ENCODE data around the gene TRIM41. TPM values are rescaled to one million over a fixed set of nuclear protein-coding genes. Genes with fewer than 3 reads are reported as not detected.

The TRIM41 gene
- total and polyA plus RNA-seq, 2 of the 13 experiments (the other 11 are each of a cell fraction or from before 2014, with no cell fraction given): 10.2 to 16.7 TPM

- intact Hi-C loops (cut with micrococcal nuclease; ENCODE audit: unreplicated experiment): no loop called here
Measured at GRCh38 chr5:181233801-181234454, 10.8 kb downstream of the TRIM41 start.

DNA sequence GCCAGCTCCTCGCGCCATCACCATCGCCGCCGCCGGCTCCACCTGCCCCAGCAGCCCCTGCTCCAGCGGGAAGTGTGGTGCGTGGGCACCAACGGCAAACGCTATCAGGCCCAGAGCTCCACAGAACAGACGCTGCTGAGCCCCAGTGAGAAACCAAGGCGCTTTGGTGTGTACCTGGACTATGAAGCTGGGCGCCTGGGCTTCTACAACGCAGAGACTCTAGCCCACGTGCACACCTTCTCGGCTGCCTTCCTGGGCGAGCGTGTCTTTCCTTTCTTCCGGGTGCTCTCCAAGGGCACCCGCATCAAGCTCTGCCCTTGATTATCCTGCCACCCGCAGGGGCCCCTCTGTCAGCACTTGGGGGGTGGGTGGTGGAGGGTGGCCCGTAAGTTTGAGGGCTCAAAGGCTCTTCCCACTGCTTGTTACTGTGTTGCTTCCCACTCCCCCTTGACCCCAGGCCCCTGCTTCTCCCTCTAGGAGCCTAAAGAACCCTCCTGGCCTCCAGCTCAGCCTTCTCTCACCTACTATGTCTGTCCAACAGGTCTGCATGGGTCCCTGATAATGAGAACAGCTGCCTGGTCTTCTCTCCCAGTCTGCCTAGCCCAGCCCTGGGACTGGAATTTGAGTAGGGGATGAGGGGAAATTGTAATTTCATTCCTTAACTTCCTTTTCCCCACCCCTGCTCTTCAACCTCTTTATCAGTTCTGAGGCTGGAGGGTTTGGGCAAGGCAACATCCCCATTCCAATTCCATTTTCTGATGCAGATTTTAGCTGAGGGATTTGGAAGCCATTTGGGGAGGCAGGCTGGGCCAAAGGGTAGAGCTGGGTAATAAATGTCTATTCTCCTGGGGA is 11.6 kb downstream of the TRIM41 start:
- in situ Hi-C loops (cut with HindIII; ENCODE audit: extremely low pct_ligation_motif_present, low pct_unique_long_range_greater_than_20kb) (no loop called here), intact Hi-C loops (cut with micrococcal nuclease; ENCODE audit: unreplicated experiment) (no loop called here)
- H3K36me3 ChIP-seq (replicated peaks in 1 of 2; ENCODE audit: control insufficient read depth in 1 of 2, insufficient read depth in 2 of 2, low read length in 2 of 2): peaks cover 35 to 77% of the 10 kb centered on the region in 2 experiments
- no peak overlapping the region for H3K4me2 ChIP-seq (ENCODE audit: low read depth, low read length)
- DNase-seq (ENCODE audit: low spot score) (no peak), ATAC-seq (peak; percentile 32), FAIRE-seq (no peak)
- no peak overlapping the region for H3K27ac ChIP-seq (ENCODE audit: extremely low read length, insufficient read depth, low read length)
- peaks cover 41% of the 10 kb centered on the region for H4K20me1 ChIP-seq (ENCODE audit: insufficient read depth, low read length)
- WGBS (ENCODE audit: low lambda C conversion rate): 83% methylated on average over 5 of the region's 22 CpGs
- H3K4me3 ChIP-seq (replicated peaks in 1 of 3; ENCODE audit: insufficient read depth in 1 of 3, low read depth in 2 of 3, low read length in 3 of 3): no peak overlapping the region
- no peaks in the 10 kb centered on the region for H3K27me3 ChIP-seq (ENCODE audit: control insufficient read depth in 1 of 2, insufficient read depth in 2 of 2, low read length in 2 of 2)
- POLR2A ChIA-PET: interaction anchor here (1.4 to 4.3 kb wide), 4 partner anchors 10 to 50 kb away, joined by 4 to 41 read pairs (median 15); partner anchors contain the start of genes RACK1 and TRIM41
- H3K9ac ChIP-seq (ENCODE audit: insufficient read depth, low read depth, low read length): no peak overlapping the region
- CTCF ChIA-PET (ENCODE audit: low intra/inter-chr PET ratio, low total read pairs): no interaction called here
- peaks cover 21% of the 10 kb centered on the region; the same call in 1 of the 2 replicates for H3K4me1 ChIP-seq (ENCODE audit: insufficient read depth, low read length)
- no peak overlapping the region for H2AFZ ChIP-seq (ENCODE audit: low read length)
- H3K79me2 ChIP-seq (ENCODE audit: insufficient read depth, low read length): no peaks in the 10 kb centered on the region
- TSS peak; percentile 10 for BruUV-seq (replicated peaks)
- no peaks in the 10 kb centered on the region for H3K9me3 ChIP-seq (ENCODE audit: low read length)
- no peak for TF ChIP-seq SOX13 (IDR thresholded peaks at IDR 0.05)
- 0 out of 4 replicates have a peak, but pooled peaks of 1 of the 2 experiments have one; percentile 9 for TF ChIP-seq SOX13 (CRISPR knock-in tag; conservative IDR thresholded peaks at IDR 0.05 in 1 of 2, IDR thresholded peaks at IDR 0.05 in 1 of 2)
- peak; percentile 57 for TF ChIP-seq POLR2AphosphoS5 (IDR thresholded peaks at IDR 0.05; ENCODE audit: low read depth, low read length)
- TF ChIP-seq ZZZ3 (CRISPR knock-in tag; IDR thresholded peaks at IDR 0.05; ENCODE audit: borderline replicate concordance): no peak
- TF ChIP-seq HOXA7 (CRISPR knock-in tag; IDR thresholded peaks at IDR 0.05): 0 out of 2 replicates have a peak, but pooled peaks have one; percentile 48
- TF ChIP-seq RBFOX2 (IDR thresholded peaks at IDR 0.05; ENCODE audit: low read depth, low read length): peak; percentile 82
- TF ChIP-seq MAZ (IDR thresholded peaks at IDR 0.05; ENCODE audit: borderline replicate concordance, low read depth, low read length): no peak
- 0 out of 2 replicates have a peak, but pooled peaks have one; percentile 23 for TF ChIP-seq MAZ (CRISPR knock-in tag; IDR thresholded peaks at IDR 0.05; ENCODE audit: low read depth)
- TF ChIP-seq ZNF672 (CRISPR knock-in tag; IDR thresholded peaks at IDR 0.05): no peak
- no peak for TF ChIP-seq TEAD2 (CRISPR knock-in tag; IDR thresholded peaks at IDR 0.05)
- TF ChIP-seq ZNF354B (CRISPR knock-in tag; IDR thresholded peaks at IDR 0.05): no peak
- TF ChIP-seq, protein P1, sequence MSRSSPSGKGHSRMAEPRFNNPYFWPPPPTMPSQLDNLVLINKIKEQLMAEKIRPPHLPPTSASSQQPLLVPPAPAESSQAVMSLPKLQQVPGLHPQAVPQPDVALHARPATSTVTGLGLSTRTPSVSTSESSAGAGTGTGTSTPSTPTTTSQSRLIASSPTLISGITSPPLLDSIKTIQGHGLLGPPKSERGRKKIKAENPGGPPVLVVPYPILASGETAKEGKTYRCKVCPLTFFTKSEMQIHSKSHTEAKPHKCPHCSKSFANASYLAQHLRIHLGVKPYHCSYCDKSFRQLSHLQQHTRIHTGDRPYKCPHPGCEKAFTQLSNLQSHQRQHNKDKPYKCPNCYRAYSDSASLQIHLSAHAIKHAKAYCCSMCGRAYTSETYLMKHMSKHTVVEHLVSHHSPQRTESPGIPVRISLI (CRISPR knock-in tag; IDR thresholded peaks at IDR 0.05; ENCODE audit: borderline replicate concordance): no peak
- peak; percentile 100 for TF ChIP-seq AGO2 (optimal IDR thresholded peaks at IDR 0.05; ENCODE audit: low read depth, low read length)
- TF ChIP-seq ZNF589 (CRISPR knock-in tag; conservative IDR thresholded peaks at IDR 0.05): no peak

More at GRCh38 chr5:181233801-181234454, 10.8 kb downstream of the TRIM41 start:
- peaks cover 34% of the 10 kb centered on the region for H4K20me1 ChIP-seq (ENCODE audit: insufficient read depth, low read length)
- FAIRE-seq: no peak
- H3K79me2 ChIP-seq (ENCODE audit: insufficient read depth, low read length): no peaks in the 10 kb centered on the region
- no peak overlapping the region for H3K4me2 ChIP-seq (ENCODE audit: low read depth, low read length)
- in situ Hi-C loops (cut with HindIII; ENCODE audit: extremely low pct_ligation_motif_present, low pct_unique_long_range_greater_than_20kb): no loop called here
- no peak for DNase-seq (ENCODE audit: low spot score)
- WGBS (ENCODE audit: low lambda C conversion rate): 96% methylated on average over 5 of the region's 24 CpGs
- CTCF ChIA-PET (ENCODE audit: low intra/inter-chr PET ratio, low total read pairs): no interaction called here
- no peaks in the 10 kb centered on the region for H3K9me3 ChIP-seq (ENCODE audit: low read length)
- POLR2A ChIA-PET: interaction anchor here (1.4 to 4.3 kb wide), 4 partner anchors 9 to 50 kb away, joined by 4 to 41 read pairs (median 15); partner anchors contain the start of genes RACK1 and TRIM41
- no peaks in the 10 kb centered on the region for H3K27me3 ChIP-seq (ENCODE audit: control insufficient read depth in 1 of 2, insufficient read depth in 2 of 2, low read length in 2 of 2)
- H2AFZ ChIP-seq (ENCODE audit: low read length): no peak overlapping the region
- H3K4me1 ChIP-seq (ENCODE audit: insufficient read depth, low read length): peaks cover 16% of the 10 kb centered on the region; the same call in 1 of the 2 replicates
- no peak overlapping the region for H3K9ac ChIP-seq (ENCODE audit: insufficient read depth, low read depth, low read length)
- ATAC-seq: peak; percentile 34
- no TSS peak for BruUV-seq (replicated peaks)
- H3K27ac ChIP-seq (ENCODE audit: extremely low read length, insufficient read depth, low read length): no peak overlapping the region
- peaks cover 31 to 77% of the 10 kb centered on the region in 2 experiments for H3K36me3 ChIP-seq (replicated peaks in 1 of 2; ENCODE audit: control insufficient read depth in 1 of 2, insufficient read depth in 2 of 2, low read length in 2 of 2)
- H3K4me3 ChIP-seq (replicated peaks in 1 of 3; ENCODE audit: insufficient read depth in 1 of 3, low read depth in 2 of 3, low read length in 3 of 3): no peak overlapping the region
- TF ChIP-seq AGO2 (optimal IDR thresholded peaks at IDR 0.05; ENCODE audit: low read depth, low read length) (peak; percentile 95), AGO1 (IDR thresholded peaks at IDR 0.05; ENCODE audit: low read depth, low read length, poor library complexity, severe bottlenecking) (peak; percentile 89), ONECUT2 (CRISPR knock-in tag; IDR thresholded peaks at IDR 0.05) (no peak), RBM39 (IDR thresholded peaks at IDR 0.05; ENCODE audit: low read depth, low read length, poor library complexity, severe bottlenecking) (peak; percentile 72)
